ENCODE measurements around the gene UTP14A. TPM values are rescaled to one million over a fixed set of nuclear protein-coding genes. Genes with fewer than 3 reads are reported as not detected.
"Not testable (repeated sequence)": the region's sequence is repeated elsewhere in the genome, so short reads cannot be mapped to it uniquely, and the experiment has no call there.

The UTP14A gene, protein sequence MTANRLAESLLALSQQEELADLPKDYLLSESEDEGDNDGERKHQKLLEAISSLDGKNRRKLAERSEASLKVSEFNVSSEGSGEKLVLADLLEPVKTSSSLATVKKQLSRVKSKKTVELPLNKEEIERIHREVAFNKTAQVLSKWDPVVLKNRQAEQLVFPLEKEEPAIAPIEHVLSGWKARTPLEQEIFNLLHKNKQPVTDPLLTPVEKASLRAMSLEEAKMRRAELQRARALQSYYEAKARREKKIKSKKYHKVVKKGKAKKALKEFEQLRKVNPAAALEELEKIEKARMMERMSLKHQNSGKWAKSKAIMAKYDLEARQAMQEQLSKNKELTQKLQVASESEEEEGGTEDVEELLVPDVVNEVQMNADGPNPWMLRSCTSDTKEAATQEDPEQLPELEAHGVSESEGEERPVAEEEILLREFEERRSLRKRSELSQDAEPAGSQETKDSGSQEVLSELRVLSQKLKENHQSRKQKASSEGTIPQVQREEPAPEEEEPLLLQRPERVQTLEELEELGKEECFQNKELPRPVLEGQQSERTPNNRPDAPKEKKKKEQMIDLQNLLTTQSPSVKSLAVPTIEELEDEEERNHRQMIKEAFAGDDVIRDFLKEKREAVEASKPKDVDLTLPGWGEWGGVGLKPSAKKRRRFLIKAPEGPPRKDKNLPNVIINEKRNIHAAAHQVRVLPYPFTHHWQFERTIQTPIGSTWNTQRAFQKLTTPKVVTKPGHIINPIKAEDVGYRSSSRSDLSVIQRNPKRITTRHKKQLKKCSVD
- 18.8 TPM for polyA plus RNA-seq (2013, experiment 1 of 4)
- polyA plus RNA-seq (2013, experiment 2 of 4): 23.2 TPM
- polyA plus RNA-seq (2013, experiment 3 of 4): 12.5 TPM
- polyA plus RNA-seq (2013, experiment 4 of 4): 14.1 TPM

DNA sequence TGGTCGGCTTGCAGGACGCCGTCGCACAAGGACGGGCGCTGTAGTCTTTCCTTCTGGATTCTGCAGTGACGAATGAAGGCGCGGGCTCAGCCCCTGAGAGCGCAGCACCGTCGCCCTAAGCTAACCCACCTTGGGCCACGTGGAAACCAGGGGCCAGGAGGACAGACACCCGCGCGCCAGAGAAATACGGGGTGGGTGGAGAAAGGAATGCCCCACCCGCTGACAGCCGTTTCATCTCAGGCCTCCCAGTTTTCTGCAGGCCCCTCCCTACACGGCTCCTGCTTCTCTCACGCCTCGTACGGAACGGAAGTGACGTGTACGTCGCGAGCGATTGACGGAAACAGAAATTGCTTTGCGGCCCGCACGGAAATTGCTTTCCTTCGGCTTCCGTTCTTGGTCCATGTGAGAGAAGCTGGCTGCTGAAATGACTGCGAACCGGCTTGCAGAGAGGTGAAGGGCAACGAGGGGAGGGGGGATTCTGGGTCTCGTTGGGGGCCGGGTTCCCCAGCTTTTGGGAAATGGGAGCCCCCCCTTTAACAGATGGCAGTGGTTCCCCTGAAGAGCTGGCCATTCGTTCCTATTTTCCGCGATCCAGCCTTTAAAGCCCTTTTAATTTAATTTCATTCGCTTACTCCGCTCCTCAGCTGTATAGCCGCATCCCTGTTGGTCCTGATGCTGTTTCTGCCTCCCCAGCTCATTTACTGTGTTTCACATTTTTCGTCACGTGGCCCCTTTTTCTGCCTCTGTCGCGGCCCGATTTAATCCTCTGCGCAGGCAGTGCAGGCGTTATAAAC is at the start of gene UTP14A:
UTP14A (plus strand) TSS at position 378 of the 794 bp plus-strand sequence; CDS start at position 425, 47 bp downstream.
- no peaks in the 10 kb centered on the region for H3K9me3 ChIP-seq (ENCODE audit: control insufficient read depth, low read length)
- no peaks in the 10 kb centered on the region for H3K36me3 ChIP-seq (ENCODE audit: control insufficient read depth, insufficient read depth, low read length)
- 0% methylated on average over 53 of the region's 53 CpGs for WGBS, 2 experiments
- H3K4me1 ChIP-seq (ENCODE audit: control insufficient read depth, insufficient read depth, low read length): no peaks in the 10 kb centered on the region
- no peaks in the 10 kb centered on the region for H3K27me3 ChIP-seq (ENCODE audit: control insufficient read depth, insufficient read depth, low read length, poor library complexity, severe bottlenecking)
- H3K4me3 ChIP-seq (ENCODE audit: insufficient read depth, low read depth, low read length): peak within 1 kb of the TSS; percentile 72
- H3K27ac ChIP-seq (ENCODE audit: insufficient read depth, low read depth, low read length, poor library complexity, severe bottlenecking): peak within 1 kb of the TSS; percentile 82

- not testable (repeated sequence) for H3K4me1 ChIP-seq (ENCODE audit: control insufficient read depth, insufficient read depth, low read length); H3K27me3 ChIP-seq (ENCODE audit: control insufficient read depth, insufficient read depth, low read length, poor library complexity, severe bottlenecking); H3K36me3 ChIP-seq (ENCODE audit: control insufficient read depth, insufficient read depth, low read length); H3K4me3 ChIP-seq (ENCODE audit: insufficient read depth, low read depth, low read length); H3K9me3 ChIP-seq (ENCODE audit: control insufficient read depth, low read length); H3K27ac ChIP-seq (ENCODE audit: insufficient read depth, low read depth, low read length, poor library complexity, severe bottlenecking)
- WGBS, 2 experiments: 84 to 100% methylated on average over 1 to 6 of the region's 6 CpGs
Measured at GRCh38 chrX:129859134-129859533, 46.8 kb upstream of the UTP14A start.

- not testable (repeated sequence) for H3K4me3 ChIP-seq (ENCODE audit: insufficient read depth, low read depth, low read length); H3K4me1 ChIP-seq (ENCODE audit: control insufficient read depth, insufficient read depth, low read length); H3K27ac ChIP-seq (ENCODE audit: insufficient read depth, low read depth, low read length, poor library complexity, severe bottlenecking); H3K27me3 ChIP-seq (ENCODE audit: control insufficient read depth, insufficient read depth, low read length, poor library complexity, severe bottlenecking); H3K36me3 ChIP-seq (ENCODE audit: control insufficient read depth, insufficient read depth, low read length); H3K9me3 ChIP-seq (ENCODE audit: control insufficient read depth, low read length)
- WGBS, 2 experiments: 88 to 89% methylated on average over 2 of the region's 3 CpGs
Measured at GRCh38 chrX:129866321-129866720, 39.6 kb upstream of the UTP14A start.

GRCh38 chrX:129872524-129872923 is 33.4 kb upstream of the UTP14A start:
- Histone ChIP-seq H3K27me3 (ENCODE audit: control insufficient read depth, insufficient read depth, low read length, poor library complexity, severe bottlenecking) (no peaks in the 10 kb centered on the region), H3K27ac (ENCODE audit: insufficient read depth, low read depth, low read length, poor library complexity, severe bottlenecking) (no peak overlapping the region), H3K9me3 (ENCODE audit: control insufficient read depth, low read length) (no peaks in the 10 kb centered on the region), H3K4me3 (ENCODE audit: insufficient read depth, low read depth, low read length) (no peak overlapping the region), H3K36me3 (ENCODE audit: control insufficient read depth, insufficient read depth, low read length) (no peaks in the 10 kb centered on the region), H3K4me1 (ENCODE audit: control insufficient read depth, insufficient read depth, low read length) (no peaks in the 10 kb centered on the region)
- 96 to 97% methylated on average over 2 of the region's 2 CpGs for WGBS, 2 experiments

DNA sequence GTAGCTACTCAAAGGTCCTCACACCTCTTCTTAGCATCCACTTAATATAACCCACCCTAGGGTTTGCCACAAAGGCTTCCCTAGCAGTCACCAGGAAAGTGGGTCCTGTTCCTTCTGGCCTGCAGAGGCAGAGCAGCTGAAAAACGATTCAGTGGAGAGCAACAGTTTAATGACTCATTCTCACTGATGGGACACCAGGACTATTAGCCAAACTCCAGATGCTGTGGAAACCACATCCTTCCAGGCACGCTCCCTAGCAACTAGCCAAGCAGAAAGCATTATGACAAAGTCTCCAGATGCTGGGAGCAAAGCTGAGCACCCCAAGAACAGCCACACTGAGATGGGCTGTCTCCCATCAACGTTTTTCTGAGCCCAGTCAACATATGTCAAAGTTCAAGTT is 30.3 kb upstream of the UTP14A start:
- WGBS, 2 experiments: 83 to 85% methylated on average over 3 of the region's 3 CpGs
- no peaks in the 10 kb centered on the region for H3K4me1 ChIP-seq (ENCODE audit: control insufficient read depth, insufficient read depth, low read length)
- no peaks in the 10 kb centered on the region for H3K36me3 ChIP-seq (ENCODE audit: control insufficient read depth, insufficient read depth, low read length)
- no peak overlapping the region for H3K4me3 ChIP-seq (ENCODE audit: insufficient read depth, low read depth, low read length)
- H3K9me3 ChIP-seq (ENCODE audit: control insufficient read depth, low read length): no peaks in the 10 kb centered on the region
- H3K27me3 ChIP-seq (ENCODE audit: control insufficient read depth, insufficient read depth, low read length, poor library complexity, severe bottlenecking): no peaks in the 10 kb centered on the region
- H3K27ac ChIP-seq (ENCODE audit: insufficient read depth, low read depth, low read length, poor library complexity, severe bottlenecking): no peak overlapping the region

DNA sequence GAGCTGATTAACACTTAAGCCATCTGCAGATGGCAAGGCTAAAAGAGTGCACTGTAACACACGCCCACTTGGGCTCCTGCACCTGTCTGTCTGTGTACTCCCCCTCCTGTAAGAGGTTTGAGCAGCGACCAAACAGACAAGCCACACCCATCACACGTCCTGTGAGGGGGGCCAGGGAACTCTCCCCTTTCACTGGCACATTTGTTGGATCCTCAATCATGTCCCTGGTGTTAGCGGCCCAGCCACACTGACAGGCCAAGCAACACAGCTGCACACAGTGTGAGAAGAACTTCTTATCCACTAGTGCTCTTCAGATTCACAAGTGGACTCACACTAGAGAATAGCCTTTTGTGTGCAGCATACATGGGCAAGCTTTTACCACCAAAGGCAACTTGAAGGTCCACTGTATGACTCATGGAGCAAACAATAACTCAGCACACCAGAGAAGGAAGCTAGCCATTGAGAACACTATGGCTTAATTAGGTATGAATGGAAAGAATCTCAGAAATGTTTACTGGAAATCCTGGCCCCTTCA is 29.1 kb upstream of the UTP14A start:
- Histone ChIP-seq H3K4me1 (ENCODE audit: control insufficient read depth, insufficient read depth, low read length) (no peaks in the 10 kb centered on the region), H3K9me3 (ENCODE audit: control insufficient read depth, low read length) (no peaks in the 10 kb centered on the region), H3K36me3 (ENCODE audit: control insufficient read depth, insufficient read depth, low read length) (no peaks in the 10 kb centered on the region), H3K27ac (ENCODE audit: insufficient read depth, low read depth, low read length, poor library complexity, severe bottlenecking) (no peak overlapping the region), H3K4me3 (ENCODE audit: insufficient read depth, low read depth, low read length) (no peak overlapping the region), H3K27me3 (ENCODE audit: control insufficient read depth, insufficient read depth, low read length, poor library complexity, severe bottlenecking) (no peaks in the 10 kb centered on the region)
- 66 to 70% methylated on average over 4 of the region's 4 CpGs for WGBS, 2 experiments

DNA sequence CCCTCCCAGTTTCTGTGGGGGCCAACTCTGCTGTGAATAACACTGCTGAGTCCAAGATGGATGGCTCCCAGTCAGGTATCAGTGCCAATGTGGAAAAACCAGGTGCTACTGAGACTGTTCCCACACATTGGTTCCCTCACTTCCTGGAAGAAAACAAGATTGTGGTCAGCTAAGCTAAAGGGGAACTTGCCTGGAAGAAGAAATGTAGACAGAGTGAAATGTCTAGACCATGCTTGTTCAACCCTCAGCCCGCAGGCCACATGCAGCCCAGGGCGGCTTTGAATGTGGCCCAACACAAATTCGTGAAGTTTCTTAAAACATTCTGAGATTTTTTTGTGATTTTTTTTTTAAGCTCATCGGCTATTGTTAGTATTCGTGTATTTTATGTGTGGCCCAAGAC is 28.6 kb upstream of the UTP14A start:
- Histone ChIP-seq H3K36me3 (ENCODE audit: control insufficient read depth, insufficient read depth, low read length) (no peaks in the 10 kb centered on the region), H3K9me3 (ENCODE audit: control insufficient read depth, low read length) (no peaks in the 10 kb centered on the region), H3K27ac (ENCODE audit: insufficient read depth, low read depth, low read length, poor library complexity, severe bottlenecking) (no peak overlapping the region), H3K4me3 (ENCODE audit: insufficient read depth, low read depth, low read length) (no peak overlapping the region), H3K4me1 (ENCODE audit: control insufficient read depth, insufficient read depth, low read length) (no peaks in the 10 kb centered on the region), H3K27me3 (ENCODE audit: control insufficient read depth, insufficient read depth, low read length, poor library complexity, severe bottlenecking) (no peaks in the 10 kb centered on the region)
- 95 to 98% methylated on average over 5 of the region's 5 CpGs for WGBS, 2 experiments

DNA sequence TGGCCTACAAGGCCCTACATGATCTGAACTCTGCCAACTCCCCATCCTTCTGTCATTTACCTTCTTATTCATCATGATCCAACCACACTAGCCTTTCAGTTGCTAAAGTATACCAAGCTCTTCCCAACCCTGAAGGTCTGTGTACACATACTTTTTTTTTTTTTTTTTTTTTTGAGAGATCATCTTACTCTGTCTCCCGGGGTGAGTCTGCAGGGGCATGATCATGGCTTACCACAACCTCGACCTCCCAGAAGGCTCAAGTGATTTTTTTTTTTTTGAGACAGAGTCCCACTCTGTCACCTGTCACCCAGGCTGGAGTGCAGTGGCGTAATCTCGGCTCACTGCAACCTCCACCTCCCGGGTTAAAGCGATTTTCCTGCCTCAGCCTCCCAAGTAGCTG is 5.9 kb upstream of the UTP14A start:
- H3K4me1 ChIP-seq (ENCODE audit: control insufficient read depth, insufficient read depth, low read length): no peaks in the 10 kb centered on the region
- H3K4me3 ChIP-seq (ENCODE audit: insufficient read depth, low read depth, low read length): no peak overlapping the region
- H3K27me3 ChIP-seq (ENCODE audit: control insufficient read depth, insufficient read depth, low read length, poor library complexity, severe bottlenecking): no peaks in the 10 kb centered on the region
- WGBS, 2 experiments: 87 to 94% methylated on average over 6 of the region's 6 CpGs
- H3K9me3 ChIP-seq (ENCODE audit: control insufficient read depth, low read length): no peaks in the 10 kb centered on the region
- no peak overlapping the region for H3K27ac ChIP-seq (ENCODE audit: insufficient read depth, low read depth, low read length, poor library complexity, severe bottlenecking)
- H3K36me3 ChIP-seq (ENCODE audit: control insufficient read depth, insufficient read depth, low read length): no peaks in the 10 kb centered on the region

DNA sequence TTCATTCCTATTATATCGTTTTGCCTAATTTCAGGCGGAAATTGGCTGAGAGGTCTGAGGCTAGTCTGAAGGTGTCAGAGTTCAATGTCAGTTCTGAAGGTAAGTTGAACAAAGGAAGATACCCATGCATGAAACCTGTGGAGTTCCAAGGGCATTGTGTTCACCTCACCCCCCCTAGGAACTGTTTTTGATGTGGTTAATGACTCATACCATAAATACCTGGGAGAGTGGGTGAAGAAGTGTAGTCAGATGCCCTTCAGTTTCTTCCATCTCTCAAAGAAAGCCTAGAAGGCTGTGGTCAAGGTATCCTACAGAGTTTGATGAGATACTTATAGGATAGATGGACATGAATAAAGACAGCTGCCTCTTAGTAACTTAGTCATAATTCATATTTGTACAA is 2.7 kb downstream of the UTP14A start:
- Histone ChIP-seq H3K4me1 (ENCODE audit: control insufficient read depth, insufficient read depth, low read length) (no peaks in the 10 kb centered on the region), H3K9me3 (ENCODE audit: control insufficient read depth, low read length) (no peaks in the 10 kb centered on the region), H3K27ac (ENCODE audit: insufficient read depth, low read depth, low read length, poor library complexity, severe bottlenecking) (no peak overlapping the region), H3K27me3 (ENCODE audit: control insufficient read depth, insufficient read depth, low read length, poor library complexity, severe bottlenecking) (no peaks in the 10 kb centered on the region), H3K36me3 (ENCODE audit: control insufficient read depth, insufficient read depth, low read length) (peaks cover 5% of the 10 kb centered on the region), H3K4me3 (ENCODE audit: insufficient read depth, low read depth, low read length) (no peak overlapping the region)
- 88% methylated on average over 2 of the region's 2 CpGs; no CpG with 5 or more reads in 1 of the 2 experiments for WGBS, 2 experiments

All from ectodermal cell (in vitro differentiated cells).